ENCODE measurements around the gene GLI1.

Gene GLI1

GRCh38 chr12:57452181-57452936 lies 7.2 kb upstream of the GLI1 start:
- peaks cover 16% of the 10 kb centered on the region in 2 donors for H3K4me1 ChIP-seq (ENCODE audit: control insufficient read depth in 2 of 2, insufficient read depth in 1 of 2, low read depth in 1 of 2, low read length in 2 of 2)
- no peak overlapping the region for H3K14ac ChIP-seq (ENCODE audit: low read length)
- H4K8ac ChIP-seq (ENCODE audit: low read depth, low read length) = no peak overlapping the region
- no peak overlapping the region for H2AK5ac ChIP-seq (ENCODE audit: low read depth, low read length)
- no peaks in the 10 kb centered on the region for H3K9me3 ChIP-seq (replicated peaks in 1 of 2; ENCODE audit: control insufficient read depth in 2 of 2, insufficient read depth in 1 of 2, low read depth in 1 of 2, low read length in 2 of 2)
- H3K27ac ChIP-seq (replicated peaks; ENCODE audit: low read length) = no peak overlapping the region
- no peak overlapping the region for H2BK5ac ChIP-seq (ENCODE audit: low read length)
- H3K18ac ChIP-seq (ENCODE audit: low read length) = no peak overlapping the region
- no peak overlapping the region for H3K4ac ChIP-seq (ENCODE audit: low read length)
- H3K79me1 ChIP-seq (ENCODE audit: low read depth, low read length) = peaks cover 2% of the 10 kb centered on the region
- H3K4me2 ChIP-seq (ENCODE audit: insufficient read depth, low read length, poor library complexity, severe bottlenecking) = no peak overlapping the region
- H2BK12ac ChIP-seq (ENCODE audit: low read length) = no peak overlapping the region
- WGBS, 2 donors (ENCODE audit: extremely low coverage in 2 of 2, insufficient read length in 2 of 2, insufficient replicate concordance in 1 of 2) = no CpG with 5 or more reads among the region's 9 CpGs
- no peak overlapping the region for H2BK15ac ChIP-seq (ENCODE audit: low read length)
- H2BK120ac ChIP-seq (ENCODE audit: low read depth, low read length) = no peak overlapping the region
- no peak overlapping the region for H3K9ac ChIP-seq (ENCODE audit: low read depth, low read length, poor library complexity)
- peaks cover 0 to 11% (median 5%) of the 10 kb centered on the region in 3 experiments for H3K27me3 ChIP-seq (ENCODE audit: control insufficient read depth in 3 of 3, insufficient read depth in 3 of 3, low read depth in 1 of 3, low read length in 3 of 3)
- DNase-seq (ENCODE audit: low spot score) = no peak
- no peak overlapping the region for H3K4me3 ChIP-seq (ENCODE audit: low read length in 2 of 2)
- no peak overlapping the region for H4K91ac ChIP-seq (ENCODE audit: low read depth, low read length, poor library complexity)
- H2AFZ ChIP-seq (ENCODE audit: low read length) = peak overlapping the region; percentile 64
- H3K36me3 ChIP-seq (replicated peaks in 1 of 2; ENCODE audit: control insufficient read depth in 2 of 2, insufficient read depth in 2 of 2, low read length in 2 of 2) = no peaks in the 10 kb centered on the region
- H3K23ac ChIP-seq (ENCODE audit: low read depth, low read length, poor library complexity) = peak overlapping the region; percentile 3

GRCh38 chr12:57452937-57453509 lies 6.6 kb upstream of the GLI1 start:
- H3K4me2 ChIP-seq (ENCODE audit: insufficient read depth, low read length, poor library complexity, severe bottlenecking) = no peak overlapping the region
- no peak overlapping the region for H3K23ac ChIP-seq (ENCODE audit: low read depth, low read length, poor library complexity)
- H3K9ac ChIP-seq (ENCODE audit: low read depth, low read length, poor library complexity) = no peak overlapping the region
- H2AFZ ChIP-seq (ENCODE audit: low read length) = peak overlapping the region; percentile 64
- no peak overlapping the region for H3K27ac ChIP-seq (replicated peaks; ENCODE audit: low read length)
- H3K14ac ChIP-seq (ENCODE audit: low read length) = no peak overlapping the region
- no peak overlapping the region for H4K8ac ChIP-seq (ENCODE audit: low read depth, low read length)
- H3K9me3 ChIP-seq (replicated peaks in 1 of 2; ENCODE audit: control insufficient read depth in 2 of 2, insufficient read depth in 1 of 2, low read depth in 1 of 2, low read length in 2 of 2) = no peaks in the 10 kb centered on the region
- no peak overlapping the region for H2BK15ac ChIP-seq (ENCODE audit: low read length)
- no peak overlapping the region for H2BK120ac ChIP-seq (ENCODE audit: low read depth, low read length)
- H3K18ac ChIP-seq (ENCODE audit: low read length) = no peak overlapping the region
- H3K4me3 ChIP-seq (ENCODE audit: low read length in 2 of 2) = no peak overlapping the region
- WGBS, 2 donors (ENCODE audit: extremely low coverage in 2 of 2, insufficient read length in 2 of 2, insufficient replicate concordance in 1 of 2) = no CpG with 5 or more reads among the region's 7 CpGs
- peaks cover 16% of the 10 kb centered on the region in 2 donors for H3K4me1 ChIP-seq (ENCODE audit: control insufficient read depth in 2 of 2, insufficient read depth in 1 of 2, low read depth in 1 of 2, low read length in 2 of 2)
- no peak for DNase-seq (ENCODE audit: low spot score)
- no peak overlapping the region for H3K4ac ChIP-seq (ENCODE audit: low read length)
- H2BK12ac ChIP-seq (ENCODE audit: low read length) = no peak overlapping the region
- H3K27me3 ChIP-seq (ENCODE audit: control insufficient read depth in 3 of 3, insufficient read depth in 3 of 3, low read depth in 1 of 3, low read length in 3 of 3) = peaks cover 0 to 11% (median 5%) of the 10 kb centered on the region in 3 experiments
- H2BK5ac ChIP-seq (ENCODE audit: low read length) = no peak overlapping the region
- H4K91ac ChIP-seq (ENCODE audit: low read depth, low read length, poor library complexity) = no peak overlapping the region
- peak overlapping the region; percentile 14 for H2AK5ac ChIP-seq (ENCODE audit: low read depth, low read length)
- H3K79me1 ChIP-seq (ENCODE audit: low read depth, low read length) = peaks cover 2% of the 10 kb centered on the region
- no peaks in the 10 kb centered on the region for H3K36me3 ChIP-seq (replicated peaks in 1 of 2; ENCODE audit: control insufficient read depth in 2 of 2, insufficient read depth in 2 of 2, low read length in 2 of 2)

- no peak overlapping the region for H2BK120ac ChIP-seq (ENCODE audit: low read depth, low read length)
- H3K9ac ChIP-seq (ENCODE audit: low read depth, low read length, poor library complexity) = no peak overlapping the region
- H3K79me1 ChIP-seq (ENCODE audit: low read depth, low read length) = peaks cover 2% of the 10 kb centered on the region
- H3K27me3 ChIP-seq (ENCODE audit: control insufficient read depth in 3 of 3, insufficient read depth in 3 of 3, low read depth in 1 of 3, low read length in 3 of 3) = peaks cover 0 to 11% (median 5%) of the 10 kb centered on the region in 3 experiments
- H3K36me3 ChIP-seq (replicated peaks in 1 of 2; ENCODE audit: control insufficient read depth in 2 of 2, insufficient read depth in 2 of 2, low read length in 2 of 2) = no peaks in the 10 kb centered on the region
- H3K4me3 ChIP-seq (ENCODE audit: low read length in 2 of 2) = no peak overlapping the region
- no peak overlapping the region for H3K27ac ChIP-seq (replicated peaks; ENCODE audit: low read length)
- H4K8ac ChIP-seq (ENCODE audit: low read depth, low read length) = no peak overlapping the region
- no peak overlapping the region for H3K18ac ChIP-seq (ENCODE audit: low read length)
- H2BK15ac ChIP-seq (ENCODE audit: low read length) = no peak overlapping the region
- H3K4ac ChIP-seq (ENCODE audit: low read length) = no peak overlapping the region
- no peaks in the 10 kb centered on the region for H3K9me3 ChIP-seq (replicated peaks in 1 of 2; ENCODE audit: control insufficient read depth in 2 of 2, insufficient read depth in 1 of 2, low read depth in 1 of 2, low read length in 2 of 2)
- no peak for DNase-seq (ENCODE audit: low spot score)
- H3K14ac ChIP-seq (ENCODE audit: low read length) = no peak overlapping the region
- H3K4me2 ChIP-seq (ENCODE audit: insufficient read depth, low read length, poor library complexity, severe bottlenecking) = no peak overlapping the region
- H2BK5ac ChIP-seq (ENCODE audit: low read length) = no peak overlapping the region
- H3K23ac ChIP-seq (ENCODE audit: low read depth, low read length, poor library complexity) = no peak overlapping the region
- no peak overlapping the region for H2BK12ac ChIP-seq (ENCODE audit: low read length)
- H4K91ac ChIP-seq (ENCODE audit: low read depth, low read length, poor library complexity) = no peak overlapping the region
- H2AK5ac ChIP-seq (ENCODE audit: low read depth, low read length) = no peak overlapping the region
- H3K4me1 ChIP-seq (ENCODE audit: control insufficient read depth in 2 of 2, insufficient read depth in 1 of 2, low read depth in 1 of 2, low read length in 2 of 2) = peaks cover 19 to 21% of the 10 kb centered on the region in 2 donors
- H2AFZ ChIP-seq (ENCODE audit: low read length) = no peak overlapping the region
- no CpG with 5 or more reads among the region's 2 CpGs for WGBS, 2 donors (ENCODE audit: extremely low coverage in 2 of 2, insufficient read length in 2 of 2, insufficient replicate concordance in 1 of 2)
These were observed 5.4 kb upstream of the GLI1 start for GRCh38 chr12:57454213-57454565.

GRCh38 chr12:57454566-57455373 lies 4.8 kb upstream of the GLI1 start, which contains the start of gene INHBE:
TSS of gene INHBE (plus strand) at chr12:57455307. CDS start at chr12:57455537, 230 bp downstream.
- peak within 1 kb of the TSS; percentile 75 for H4K8ac ChIP-seq (ENCODE audit: low read depth, low read length)
- peak within 1 kb of the TSS; percentile 50 for H2BK12ac ChIP-seq (ENCODE audit: low read length)
- peak within 1 kb of the TSS; percentile 17 for H3K23ac ChIP-seq (ENCODE audit: low read depth, low read length, poor library complexity)
- peak within 1 kb of the TSS; percentile 19 for H4K91ac ChIP-seq (ENCODE audit: low read depth, low read length, poor library complexity)
- H2BK120ac ChIP-seq (ENCODE audit: low read depth, low read length) = peak within 1 kb of the TSS; percentile 30
- peak within 1 kb of the TSS; percentile 52 for H2BK15ac ChIP-seq (ENCODE audit: low read length)
- H2BK5ac ChIP-seq (ENCODE audit: low read length) = peak within 1 kb of the TSS; percentile 14
- no peaks in the 10 kb centered on the region for H3K36me3 ChIP-seq (replicated peaks in 1 of 2; ENCODE audit: control insufficient read depth in 2 of 2, insufficient read depth in 2 of 2, low read length in 2 of 2)
- H3K27ac ChIP-seq (replicated peaks; ENCODE audit: low read length) = no peak within 1 kb of the TSS
- H3K4me2 ChIP-seq (ENCODE audit: insufficient read depth, low read length, poor library complexity, severe bottlenecking) = no peak within 1 kb of the TSS
- peak within 1 kb of the TSS; percentile 73 for H3K14ac ChIP-seq (ENCODE audit: low read length)
- no peaks in the 10 kb centered on the region for H3K9me3 ChIP-seq (replicated peaks in 1 of 2; ENCODE audit: control insufficient read depth in 2 of 2, insufficient read depth in 1 of 2, low read depth in 1 of 2, low read length in 2 of 2)
- DNase-seq (ENCODE audit: low spot score) = peak; percentile 54
- H3K9ac ChIP-seq (ENCODE audit: low read depth, low read length, poor library complexity) = no peak within 1 kb of the TSS
- H3K18ac ChIP-seq (ENCODE audit: low read length) = peak within 1 kb of the TSS; percentile 79
- H2AFZ ChIP-seq (ENCODE audit: low read length) = peak within 1 kb of the TSS; percentile 62
- peak within 1 kb of the TSS in 1 of 2 donors; percentile 57 for H3K4me3 ChIP-seq (ENCODE audit: low read length in 2 of 2)
- H3K27me3 ChIP-seq (ENCODE audit: control insufficient read depth in 3 of 3, insufficient read depth in 3 of 3, low read depth in 1 of 3, low read length in 3 of 3) = peaks cover 0 to 11% (median 5%) of the 10 kb centered on the region in 3 experiments
- H3K4me1 ChIP-seq (ENCODE audit: control insufficient read depth in 2 of 2, insufficient read depth in 1 of 2, low read depth in 1 of 2, low read length in 2 of 2) = peaks cover 21% of the 10 kb centered on the region in 2 donors
- peaks cover 2% of the 10 kb centered on the region for H3K79me1 ChIP-seq (ENCODE audit: low read depth, low read length)
- no CpG with 5 or more reads among the region's 10 CpGs for WGBS, 2 donors (ENCODE audit: extremely low coverage in 2 of 2, insufficient read length in 2 of 2, insufficient replicate concordance in 1 of 2)
- H3K4ac ChIP-seq (ENCODE audit: low read length) = no peak within 1 kb of the TSS
- H2AK5ac ChIP-seq (ENCODE audit: low read depth, low read length) = peak within 1 kb of the TSS; percentile 65

Measured in neuronal stem cell (in vitro differentiated cells).